Hindlimb muscle (tissue), 1 donor: ENCODE measurements around the gene SIK3. TPM values are rescaled to one million over a fixed set of nuclear protein-coding genes. Genes with fewer than 3 reads are reported as not detected.
"Not testable (repeated sequence)": the region's sequence is repeated elsewhere in the genome, so short reads cannot be mapped to it uniquely, and the experiment has no call there.

Source experiments
- DNase-seq: peaks from one replicate; pipeline ENCODE4 v3.0.0-alpha.2; 2013
- polyA plus RNA-seq: library from polyadenylated mRNA; unstranded; fragments of 120-200 nt; gene quantifications from one replicate; pipeline ENCODE4 v1.2.1, GENCODE V29; 2013; ENCODE audit not compliant: insufficient read length

Gene SIK3
- 47.2 TPM for polyA plus RNA-seq

GRCh38 chr11:117098269-117099232, at the start of gene SIK3:
Gene SIK3 (minus strand): TSS chr11:117098428. CDS start chr11:117098415, 13 bp downstream.
- peak; percentile 95 for DNase-seq

GRCh38 chr11:117146521-117146920, 48.3 kb upstream of the SIK3 start:
- no peak for DNase-seq

DNA sequence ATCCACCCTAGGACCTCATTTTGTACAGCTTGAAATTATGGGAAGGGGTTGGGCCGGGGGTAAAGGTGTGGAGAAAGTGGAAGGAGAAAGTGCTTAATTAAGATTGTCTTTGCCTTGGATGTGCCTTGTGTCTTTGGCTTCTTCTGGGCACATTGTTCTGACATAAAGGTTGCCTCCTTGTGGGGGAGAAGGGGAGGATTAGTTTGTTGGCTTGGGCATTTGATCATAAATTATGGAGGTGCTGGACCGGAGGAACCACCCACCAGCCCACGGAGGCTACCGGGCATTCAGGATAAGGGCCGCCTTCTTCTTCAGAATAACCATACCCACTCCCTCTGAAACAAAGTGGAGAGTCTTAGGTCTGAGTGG, 47.1 kb upstream of the SIK3 start:
- peak; percentile 15 for DNase-seq

DNA sequence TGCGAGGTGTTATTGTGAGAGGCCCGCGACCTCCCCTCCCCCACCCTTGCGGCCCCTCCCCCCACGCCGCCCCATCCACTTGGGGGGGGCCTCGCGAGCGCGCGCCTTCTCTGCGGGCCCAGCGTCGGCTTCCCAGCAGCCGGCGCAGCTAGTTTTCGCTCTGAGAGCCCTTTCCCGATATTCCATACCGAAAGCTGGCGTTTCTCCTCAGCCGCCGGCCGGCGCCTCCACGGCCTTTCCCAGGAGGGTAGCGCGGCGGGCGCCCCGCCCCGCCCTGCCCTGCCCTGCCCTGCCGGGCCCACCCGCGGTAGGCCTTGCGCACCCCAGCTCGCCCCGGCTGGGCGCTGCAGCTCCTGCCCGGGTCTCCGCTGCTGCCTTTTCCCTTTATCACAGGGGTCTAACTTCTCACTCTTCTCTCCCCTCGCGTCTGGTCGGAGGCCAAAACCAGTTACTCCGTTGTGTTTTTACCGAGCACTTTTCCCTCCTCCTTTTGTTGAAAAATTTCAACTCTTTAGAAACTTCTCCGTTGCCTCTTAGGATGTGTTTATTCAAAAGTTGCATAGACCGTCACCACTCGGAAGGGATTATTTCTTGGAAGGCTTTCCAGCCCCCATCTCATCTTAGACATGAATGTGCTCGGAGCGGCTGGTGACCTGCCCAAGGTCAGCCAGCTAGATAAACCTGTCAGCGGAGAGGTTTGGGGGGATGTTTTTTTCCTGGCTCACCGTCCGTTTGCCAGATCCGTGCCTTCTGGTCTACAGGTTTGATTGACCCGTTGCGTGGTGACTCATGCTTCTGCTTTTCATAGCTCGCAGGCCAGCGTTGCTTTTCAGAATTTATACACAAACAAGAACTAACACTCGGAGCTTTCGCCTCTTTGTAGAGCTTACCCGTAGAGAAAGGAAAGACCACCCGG, 46.5 kb upstream of the SIK3 start:
- DNase-seq: peak; percentile 15

DNA sequence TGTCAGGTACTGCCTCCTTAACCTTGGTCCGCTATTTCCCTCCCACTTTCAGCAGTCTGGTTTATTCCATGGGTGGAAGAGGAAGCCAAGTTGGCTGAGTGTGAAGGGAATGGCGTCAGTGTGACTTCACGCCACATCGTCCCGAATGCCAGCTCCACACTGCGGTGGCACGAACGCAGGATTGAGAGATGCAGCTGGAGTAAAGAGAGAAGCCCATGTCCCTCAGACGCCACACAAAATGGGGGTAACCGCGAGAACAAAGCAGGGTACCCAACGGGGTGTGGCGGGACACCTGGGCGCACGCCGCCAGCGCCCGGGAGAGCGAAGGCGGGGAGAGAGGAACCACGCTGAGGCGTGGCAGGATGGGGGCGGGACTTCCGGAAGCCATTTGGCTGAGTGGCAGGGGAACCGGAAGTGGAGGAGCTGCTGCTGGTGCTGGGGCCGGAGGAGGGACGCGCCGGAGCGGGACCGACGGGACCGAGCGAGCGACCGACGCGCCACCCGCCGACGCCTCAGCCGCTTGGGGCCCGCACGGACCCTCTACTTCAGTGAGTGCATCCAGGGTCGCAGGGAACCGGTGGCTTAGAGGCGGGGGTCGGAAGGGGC, 45.7 kb upstream of the SIK3 start, which contains the start of gene PAFAH1B2:
PAFAH1B2 (plus strand) TSS at position 417 of the 606 bp plus-strand sequence. CDS start 8,161 bp downstream, outside the sequence.
- DNase-seq: peak; percentile 94

DNA sequence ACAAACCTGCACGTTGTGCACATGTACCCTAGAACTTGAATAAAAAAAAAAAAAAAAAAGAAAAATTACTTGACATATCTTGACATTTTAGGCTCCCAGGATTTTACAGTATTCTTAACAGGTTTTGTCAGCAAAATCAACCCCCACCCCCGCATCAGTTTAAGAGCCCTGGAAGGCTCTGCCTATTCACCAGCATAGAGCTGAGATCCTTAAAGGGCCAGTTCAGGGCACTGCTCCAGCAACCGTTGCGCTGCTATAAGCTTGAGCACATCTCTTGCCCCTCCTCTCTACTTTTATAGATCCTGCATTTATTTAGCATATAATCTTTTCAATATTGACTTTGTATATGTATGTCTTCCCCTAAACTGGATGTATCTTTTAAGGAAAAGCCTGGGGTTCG, 45.2 kb upstream of the SIK3 start:
- DNase-seq: peak; percentile 45

- DNase-seq: not testable (repeated sequence)
Observed at GRCh38 chr11:117137223-117138086, 39.2 kb upstream of the SIK3 start.

GRCh38 chr11:117134979-117135378, 36.8 kb upstream of the SIK3 start:
- not testable (repeated sequence) for DNase-seq

GRCh38 chr11:117134431-117134830, 36.2 kb upstream of the SIK3 start:
- DNase-seq: no peak

- DNase-seq: no peak
Observed at GRCh38 chr11:117130879-117131278, 32.7 kb upstream of the SIK3 start.

DNA sequence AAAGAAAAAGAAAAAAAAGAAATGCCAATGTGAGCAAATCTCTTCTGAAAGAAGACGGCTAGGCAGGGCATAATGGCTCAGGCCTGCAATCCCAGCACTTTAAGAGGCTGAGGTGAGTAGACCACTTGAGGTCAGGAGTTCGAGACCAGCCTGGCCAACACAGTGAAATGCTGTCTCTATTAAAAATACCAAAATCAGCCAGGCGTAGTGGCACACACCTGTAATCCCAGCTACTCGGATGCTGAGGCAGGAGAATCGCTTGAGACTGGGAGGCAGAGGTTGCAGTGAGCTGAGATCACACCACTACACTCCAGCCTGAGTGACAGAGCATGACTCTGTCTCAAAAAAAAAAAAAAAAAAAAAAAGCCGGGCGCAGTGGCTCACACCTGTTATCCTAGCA, 32.2 kb upstream of the SIK3 start:
- DNase-seq: not testable (repeated sequence)

DNA sequence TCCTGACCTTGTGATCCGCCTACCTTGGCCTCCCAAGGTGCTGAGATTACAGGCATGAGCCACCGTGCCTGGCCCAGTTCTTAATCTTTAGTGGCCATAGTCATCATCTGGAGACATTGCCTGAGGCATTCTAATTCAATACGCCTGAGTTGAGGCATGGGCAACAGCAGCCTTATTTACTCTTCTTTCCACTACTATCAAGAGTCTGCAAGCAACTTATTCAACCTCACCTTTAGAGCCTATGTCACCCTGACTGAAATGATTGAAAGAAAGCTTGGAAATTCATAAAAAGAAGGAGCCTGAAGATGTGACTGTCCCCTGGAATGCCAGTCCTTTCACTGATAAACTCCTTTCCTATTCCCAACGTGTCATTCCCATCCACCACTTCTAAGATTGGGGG, 30.1 kb upstream of the SIK3 start:
- no peak for DNase-seq

DNA sequence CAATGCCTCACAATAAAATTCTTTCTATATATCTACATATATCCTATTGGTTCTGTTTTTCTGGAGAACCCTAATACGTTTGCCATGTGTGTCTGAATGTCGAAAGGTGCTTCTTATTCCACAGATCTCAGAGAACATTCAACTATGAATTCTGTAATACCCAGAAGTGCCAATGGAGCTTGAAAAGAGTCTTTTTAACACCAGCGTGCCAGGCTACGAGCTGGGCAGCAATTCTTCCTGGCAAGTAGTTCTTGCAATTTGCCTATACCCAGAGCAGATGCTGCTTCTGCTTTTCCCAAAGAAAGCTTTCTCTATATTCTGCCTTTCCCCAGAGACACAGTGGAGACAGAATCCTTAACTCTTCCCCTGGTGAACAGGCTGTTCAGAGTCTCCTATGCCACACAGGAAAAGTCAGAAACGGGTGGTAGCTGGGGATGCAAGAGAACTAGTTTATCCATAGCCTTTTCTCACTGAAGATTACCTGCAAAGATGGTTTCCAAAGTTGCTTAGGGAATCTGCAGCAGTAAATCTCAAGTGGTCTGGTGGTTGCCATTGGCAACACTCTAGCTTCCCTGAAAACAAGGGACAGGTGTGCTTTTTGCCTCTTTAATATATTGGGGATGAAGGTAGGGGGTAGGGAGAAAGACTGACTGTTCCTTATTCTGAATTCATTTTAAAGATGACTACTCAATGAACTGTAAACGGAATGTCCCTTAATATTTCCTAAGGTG, 29.1 kb upstream of the SIK3 start:
- DNase-seq: no peak

DNA sequence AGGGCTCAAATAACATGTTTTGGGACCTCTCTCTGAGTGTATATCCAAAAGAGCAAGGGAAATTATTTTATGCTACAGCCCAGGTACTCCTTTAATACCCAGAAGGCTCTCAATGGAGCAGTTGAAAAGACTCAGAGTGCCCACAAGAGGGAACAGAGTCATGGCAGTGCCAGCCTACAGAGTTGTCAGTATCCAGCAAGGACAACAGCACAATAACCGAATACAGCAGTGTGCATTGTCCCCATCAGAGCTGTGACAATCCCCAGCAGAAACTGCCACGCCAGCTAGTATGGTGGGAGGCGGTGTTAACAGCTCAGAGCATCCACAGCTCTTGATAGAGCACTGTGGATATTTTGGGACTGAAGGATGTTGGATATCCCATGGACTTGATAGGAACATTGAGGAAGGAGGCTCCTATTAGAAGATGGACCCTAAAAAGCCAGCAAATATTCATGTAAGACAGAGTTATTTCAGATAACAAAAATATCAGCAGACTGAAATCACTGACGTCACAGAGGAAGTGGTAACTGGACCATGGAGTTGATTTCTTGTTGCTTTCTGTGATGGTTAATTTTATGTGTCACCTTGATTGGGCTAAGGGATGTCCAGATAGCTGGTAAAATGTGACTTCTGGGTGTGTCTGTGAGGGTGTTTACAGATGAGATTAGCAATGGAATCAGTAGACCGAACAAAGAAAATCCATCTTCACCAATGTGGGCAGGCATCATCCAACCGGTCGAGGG, 28.2 kb upstream of the SIK3 start:
- DNase-seq: no peak

DNA sequence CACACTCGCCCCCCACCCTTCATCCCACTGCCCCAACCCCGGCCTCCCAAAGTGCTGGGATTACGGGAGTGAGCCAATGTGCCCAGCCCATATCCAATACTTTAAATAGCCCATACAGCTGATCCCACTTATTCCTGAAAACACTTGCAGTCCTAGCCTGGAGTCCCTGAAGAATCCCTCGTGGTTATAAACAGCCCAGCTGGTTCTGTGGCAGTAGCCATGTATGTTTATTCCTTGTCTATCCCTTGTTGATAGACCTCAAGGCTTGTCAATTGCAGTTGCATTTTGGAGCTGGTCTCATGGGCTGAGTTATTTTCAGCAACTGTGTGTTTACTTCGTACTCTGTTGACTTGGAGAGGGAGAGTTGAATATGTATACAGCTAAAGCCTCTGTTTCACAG, 24.3 kb upstream of the SIK3 start:
- DNase-seq: no peak

DNA sequence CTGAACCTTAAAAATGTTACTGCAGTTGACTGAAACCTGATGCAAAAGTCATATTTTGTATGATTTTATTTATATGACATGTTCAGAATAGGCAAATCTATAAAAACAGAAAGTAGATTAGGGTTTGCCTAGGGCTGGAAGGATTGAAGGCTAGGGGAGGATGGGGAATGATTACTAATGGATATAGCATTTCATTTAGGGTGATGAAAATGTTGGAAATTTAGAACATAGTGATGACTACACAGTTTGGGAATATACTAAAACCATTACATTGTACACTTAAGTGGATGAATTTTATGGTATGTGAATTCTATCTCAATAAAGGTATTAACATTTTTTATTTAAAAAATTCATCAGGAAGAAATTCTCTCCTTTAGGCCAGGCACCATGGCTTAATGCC, 22.9 kb upstream of the SIK3 start:
- DNase-seq: no peak

- no peak for DNase-seq
Observed at GRCh38 chr11:117117681-117118080, 19.5 kb upstream of the SIK3 start.

DNA sequence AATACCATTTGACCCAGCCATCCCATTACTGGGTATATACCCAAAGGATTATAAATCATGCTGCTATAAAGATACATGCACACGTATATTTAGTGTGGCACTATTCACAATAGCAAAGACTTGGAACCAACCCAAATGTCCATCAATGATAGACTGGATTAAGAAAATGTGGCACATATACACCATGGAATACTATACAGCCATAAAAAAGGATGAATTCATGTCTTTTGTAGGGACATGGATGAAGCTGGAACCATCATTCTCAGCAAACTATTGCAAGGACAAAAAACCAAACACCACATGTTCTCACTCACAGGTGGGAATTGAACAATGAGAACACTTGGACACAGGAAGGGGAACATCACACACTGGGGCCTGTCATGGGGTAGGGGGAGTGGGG, 14.7 kb upstream of the SIK3 start:
- DNase-seq: not testable (repeated sequence)

- not testable (repeated sequence) for DNase-seq
Observed at GRCh38 chr11:117112497-117112896, 14.3 kb upstream of the SIK3 start.

DNA sequence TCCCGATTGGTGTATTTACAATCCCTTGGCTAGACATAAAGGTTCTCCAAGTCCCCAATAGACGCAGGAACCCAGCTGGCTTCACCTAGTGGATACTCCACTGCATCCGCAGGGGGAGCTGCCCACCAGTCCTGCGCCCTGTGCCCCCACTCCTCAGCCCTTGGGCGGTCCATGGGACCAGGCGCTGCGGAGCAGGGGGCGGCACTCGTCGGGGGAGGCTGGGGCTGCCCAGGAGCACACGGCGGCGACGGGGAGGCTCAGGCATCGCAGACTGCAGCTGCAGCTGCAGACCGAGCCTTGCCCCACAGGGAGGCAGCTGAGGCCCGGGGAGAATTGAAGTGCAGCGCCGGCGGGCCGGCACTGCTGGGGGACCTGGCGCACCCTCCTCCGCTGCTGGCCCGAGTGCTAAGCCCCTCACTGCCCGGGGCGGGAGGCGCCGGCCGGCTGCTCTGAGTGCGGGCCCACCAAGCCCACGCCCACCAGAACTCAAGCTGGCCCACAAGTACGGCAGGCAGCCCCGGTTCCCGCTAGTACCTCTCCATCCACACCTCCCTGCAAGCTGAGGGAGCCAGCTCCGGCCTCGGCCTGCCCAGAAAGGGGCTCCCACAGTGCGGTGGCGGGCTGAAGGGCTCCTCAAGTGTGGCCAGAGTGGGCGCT, 12.2 kb upstream of the SIK3 start:
- no peak for DNase-seq
